ENCODE measurements around the gene NTHL1. TPM values are rescaled to one million over a fixed set of nuclear protein-coding genes. Genes with fewer than 3 reads are reported as not detected.
A peak's percentile ranks its signal among the peaks of the same experiment; 100 is the strongest.

The NTHL1 gene
- total and polyA plus RNA-seq, 2 of the 8 experiments (the other 6 are each of a cell fraction or from before 2014, with no cell fraction given), result 70.9 to 150 TPM

GRCh38 chr16:2023092-2024031 is 24.3 kb downstream of the NTHL1 start:
- no peak overlapping the region for H3K14ac ChIP-seq (ENCODE audit: insufficient read length)
- H2BK12ac ChIP-seq (ENCODE audit: low read depth, low read length), result peak overlapping the region; percentile 80; the same call in 1 of the 2 replicates
- H3K56ac ChIP-seq (replicated peaks; ENCODE audit: insufficient read length, low read depth, low read length), result no peak overlapping the region
- H4K5ac ChIP-seq (ENCODE audit: insufficient read length, low read depth, low read length), result peak overlapping the region; percentile 49
- no peak overlapping the region for H2BK20ac ChIP-seq (ENCODE audit: low read length)
- peak overlapping the region; percentile 16 to 76 for H3K4me2 ChIP-seq (ENCODE audit: insufficient read depth in 1 of 2, low read depth in 2 of 2, low read length in 2 of 2)
- H3K23ac ChIP-seq (ENCODE audit: insufficient read length), result no peak overlapping the region
- peaks cover 0 to 5% (median 0%) of the 10 kb centered on the region in 4 experiments; a peak in 1 of 8 replicates for H3K36me3 ChIP-seq (ENCODE audit: control insufficient read depth in 2 of 4, insufficient read depth in 4 of 4, low read length in 3 of 4)
- peak overlapping the region; percentile 85 for H3K18ac ChIP-seq (ENCODE audit: extremely low read depth, low read length)
- FAIRE-seq (no peak), DNase-seq (ENCODE audit: low read depth in 1 of 2, low spot score in 2 of 2) (peak; percentile 71 to 100)
- no peak overlapping the region for H3K27ac ChIP-seq (ENCODE audit: low read depth, low read length)
- no peaks in the 10 kb centered on the region for H3K79me1 ChIP-seq (ENCODE audit: low read depth, low read length)
- POLR2A ChIA-PET (ENCODE audit: partially characterized antibody), result interaction anchor here (0.6 to 1.8 kb wide), 14 partner anchors 10 to 134 kb away, joined by 3 to 14 read pairs (median 3); partner anchors contain the start of genes RAB26, TRAF7 and ZNF598
- peaks cover 0 to 27% (median 13%) of the 10 kb centered on the region in 4 experiments; a peak in 5 of 7 replicates for H3K4me1 ChIP-seq (replicated peaks in 1 of 4; ENCODE audit: control insufficient read depth in 3 of 4, insufficient read depth in 4 of 4, low read length in 3 of 4)
- CTCF ChIA-PET (ENCODE audit: partially characterized antibody), result interaction anchor here (0.6 to 7.5 kb wide), 36 partner anchors 10 to 890 kb away, joined by 3 to 55 read pairs (median 6); partner anchors contain the start of genes NTHL1, RAB26, TRAF7 and TSC2
- H2BK5ac ChIP-seq (ENCODE audit: low read depth, low read length), result peak overlapping the region; percentile 24; the same call in 1 of the 2 replicates
- H3K4me3 ChIP-seq (ENCODE audit: extremely low read depth in 1 of 4, insufficient read depth in 2 of 4, low read depth in 3 of 4, low read length in 4 of 4), result peak overlapping the region; percentile 21 to 59 (median 32); a peak in 6 of 8 replicates
- no peak overlapping the region; a peak in 1 of 7 replicates for H3K9ac ChIP-seq (replicated peaks in 1 of 4; ENCODE audit: extremely low read depth in 1 of 4, low read depth in 3 of 4, low read length in 3 of 4)
- H3K79me2 ChIP-seq (ENCODE audit: control insufficient read depth in 1 of 2, insufficient read depth in 2 of 2, low read length in 2 of 2), result no peaks in the 10 kb centered on the region
- no peak overlapping the region; the same call in 1 of the 2 replicates for H2AFZ ChIP-seq (ENCODE audit: low read length)
- no peak overlapping the region for H3K4ac ChIP-seq (replicated peaks; ENCODE audit: insufficient read length, low read depth, low read length)
- peaks cover 15% of the 10 kb centered on the region; the same call in 1 of the 2 replicates for H3K23me2 ChIP-seq (ENCODE audit: low read depth, low read length)
- H2BK15ac ChIP-seq (ENCODE audit: low read length), result peak overlapping the region; percentile 97
- peaks cover 22 to 59% (median 52%) of the 10 kb centered on the region in 4 experiments for H3K27me3 ChIP-seq (replicated peaks in 1 of 4; ENCODE audit: control insufficient read depth in 3 of 4, extremely low read depth in 1 of 4, insufficient read depth in 3 of 4, low read length in 3 of 4)
- no peak overlapping the region for H2BK120ac ChIP-seq (replicated peaks; ENCODE audit: low read depth, low read length)
- H2AK5ac ChIP-seq (ENCODE audit: low read depth, low read length), result no peak overlapping the region
- H3K9me3 ChIP-seq (ENCODE audit: insufficient read depth in 2 of 2, low read depth in 1 of 2, low read length in 1 of 2), result no peaks in the 10 kb centered on the region
- peak overlapping the region; percentile 86 for H4K8ac ChIP-seq (ENCODE audit: extremely low read depth, insufficient read depth, low read length)
- H4K20me1 ChIP-seq (replicated peaks in 1 of 2; ENCODE audit: control insufficient read depth in 1 of 2, insufficient read depth in 2 of 2, low read length in 2 of 2), result peaks cover 0 to 8% of the 10 kb centered on the region in 2 experiments
- 11% methylated on average over 52 of the region's 53 CpGs; no CpG with 5 or more reads in 1 of the 2 experiments for WGBS, 2 experiments (ENCODE audit: extremely low coverage in 1 of 2, insufficient coverage in 1 of 2, insufficient read length in 1 of 2, insufficient replicate concordance in 2 of 2, low coverage in 1 of 2, low lambda C conversion rate in 2 of 2, missing lambda C conversion rate in 1 of 2)
- peak overlapping the region; percentile 70 for H4K91ac ChIP-seq (replicated peaks; ENCODE audit: insufficient read length, low read length)
- peak in 2 of 3 experiments; percentile 92 to 99; a peak in 3 of 4 replicates for TF ChIP-seq CTCF (IDR thresholded peaks at IDR 0.05; ENCODE audit: control extremely low read depth in 1 of 3, insufficient read depth in 1 of 3, low read depth in 1 of 3, low read length in 3 of 3)
- no peak for TF ChIP-seq POLR2A (IDR thresholded peaks at IDR 0.05; ENCODE audit: control extremely low read depth in 1 of 2, low read depth in 2 of 2, low read length in 2 of 2)
- peak; percentile 66 for TF ChIP-seq ASH2L (IDR thresholded peaks at IDR 0.05; ENCODE audit: low read length)
- TF ChIP-seq SP4 (IDR thresholded peaks at IDR 0.05; ENCODE audit: low read length), result no peak
- peak; percentile 67 for TF ChIP-seq MAX (IDR thresholded peaks at IDR 0.05)
- TF ChIP-seq TAF1 (IDR thresholded peaks at IDR 0.05; ENCODE audit: low read depth, low read length), result peak; percentile 28; the same call in 1 of the 2 replicates
- no peak for TF ChIP-seq NRF1 (IDR thresholded peaks at IDR 0.05; ENCODE audit: low read depth, low read length)
- peak; percentile 56 for TF ChIP-seq KDM4A (IDR thresholded peaks at IDR 0.05; ENCODE audit: low read depth, low read length, severe bottlenecking)

Data from H1 (cell line).